HEK293 (cell line): ENCODE results near the gene GRK5.

Source experiments
- CTCF ChIP-seq: fragments of 450-650 bp; formaldehyde crosslinking; IDR thresholded peaks from 2 replicates; pipeline ENCODE4 v1.5.1; 2016; ENCODE audit warnings: missing biosample characterization, missing genetic modification characterization
- PBX3 ChIP-seq: sonication (generic); formaldehyde crosslinking; IDR thresholded peaks from 2 replicates; pipeline ENCODE4 v1.8.1; 2022; ENCODE audit warnings: mild to moderate bottlenecking, moderate library complexity, missing genetic modification reagents
- WT1 ChIP-seq: fragments of 450-650 bp; formaldehyde crosslinking; IDR thresholded peaks from 2 replicates; pipeline ENCODE4 v1.5.1; 2016; ENCODE audit warnings: missing biosample characterization, missing genetic modification characterization
- ZBTB17 ChIP-seq: fragments of 450-650 bp; formaldehyde crosslinking; IDR thresholded peaks from 2 replicates; pipeline ENCODE4 v1.5.1; 2016; ENCODE audit warnings: missing biosample characterization, missing genetic modification characterization
- ZFHX2 ChIP-seq: fragments of 450-650 bp; formaldehyde crosslinking; conservative IDR thresholded peaks from 2 replicates; pipeline ENCODE4 v1.5.1; 2016; ENCODE audit warnings: missing biosample characterization, missing genetic modification characterization
- ZNF19 ChIP-seq: fragments of 450-650 bp; formaldehyde crosslinking; IDR thresholded peaks from 2 replicates; pipeline ENCODE4; 2016; ENCODE audit warnings: missing biosample characterization, missing genetic modification characterization, low read depth
- ZNF529 ChIP-seq: fragments of 450-650 bp; formaldehyde crosslinking; IDR thresholded peaks from 2 replicates; pipeline ENCODE4 v1.5.1; 2017; ENCODE audit warnings: missing genetic modification characterization, missing biosample characterization; ENCODE audit not compliant: insufficient replicate concordance
- TF ChIP-seq, protein P1 (sequence below): fragments of 450-650 bp; formaldehyde crosslinking; IDR thresholded peaks from 2 replicates; pipeline ENCODE4 v1.5.1; 2016; ENCODE audit warnings: missing biosample characterization, missing genetic modification characterization
- TF ChIP-seq, protein P2 (sequence below): fragments of 450-650 bp; formaldehyde crosslinking; optimal IDR thresholded peaks from 2 replicates; pipeline ENCODE3; 2016; ENCODE audit warnings: missing biosample characterization, mild to moderate bottlenecking, missing genetic modification characterization

- TF ChIP-seq CTCF (tag by site-specific recombination) (no peak), WT1 (tag by site-specific recombination) (no peak), ZNF19 (tag by site-specific recombination) (no peak), ZBTB17 (tag by site-specific recombination) (no peak), PBX3 (no peak), ZNF529 (tag by site-specific recombination) (no peak), ZFHX2 (tag by site-specific recombination) (no peak)
- TF ChIP-seq, protein P1, sequence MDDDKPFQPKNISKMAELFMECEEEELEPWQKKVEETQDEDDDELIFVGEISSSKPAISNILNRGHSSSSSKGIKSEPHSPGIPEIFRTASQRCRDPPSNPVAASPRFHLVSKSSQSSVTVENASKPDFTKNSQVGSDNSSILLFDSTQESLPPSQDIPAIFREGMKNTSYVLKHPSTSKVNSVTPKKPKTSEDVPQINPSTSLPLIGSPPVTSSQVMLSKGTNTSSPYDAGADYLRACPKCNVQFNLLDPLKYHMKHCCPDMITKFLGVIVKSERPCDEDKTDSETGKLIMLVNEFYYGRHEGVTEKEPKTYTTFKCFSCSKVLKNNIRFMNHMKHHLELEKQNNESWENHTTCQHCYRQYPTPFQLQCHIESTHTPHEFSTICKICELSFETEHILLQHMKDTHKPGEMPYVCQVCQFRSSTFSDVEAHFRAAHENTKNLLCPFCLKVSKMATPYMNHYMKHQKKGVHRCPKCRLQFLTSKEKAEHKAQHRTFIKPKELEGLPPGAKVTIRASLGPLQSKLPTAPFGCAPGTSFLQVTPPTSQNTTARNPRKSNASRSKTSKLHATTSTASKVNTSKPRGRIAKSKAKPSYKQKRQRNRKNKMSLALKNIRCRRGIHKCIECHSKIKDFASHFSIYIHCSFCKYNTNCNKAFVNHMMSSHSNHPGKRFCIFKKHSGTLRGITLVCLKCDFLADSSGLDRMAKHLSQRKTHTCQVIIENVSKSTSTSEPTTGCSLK (tag by site-specific recombination): no peak
- TF ChIP-seq, protein P2, sequence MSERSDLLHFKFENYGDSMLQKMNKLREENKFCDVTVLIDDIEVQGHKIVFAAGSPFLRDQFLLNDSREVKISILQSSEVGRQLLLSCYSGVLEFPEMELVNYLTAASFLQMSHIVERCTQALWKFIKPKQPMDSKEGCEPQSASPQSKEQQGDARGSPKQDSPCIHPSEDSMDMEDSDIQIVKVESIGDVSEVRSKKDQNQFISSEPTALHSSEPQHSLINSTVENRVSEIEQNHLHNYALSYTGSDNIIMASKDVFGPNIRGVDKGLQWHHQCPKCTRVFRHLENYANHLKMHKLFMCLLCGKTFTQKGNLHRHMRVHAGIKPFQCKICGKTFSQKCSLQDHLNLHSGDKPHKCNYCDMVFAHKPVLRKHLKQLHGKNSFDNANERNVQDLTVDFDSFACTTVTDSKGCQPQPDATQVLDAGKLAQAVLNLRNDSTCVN: no peak
These were observed 257.7 kb downstream of the GRK5 start for GRCh38 chr10:119465085-119465484.
